GM23338 (cell line): Measurements from ENCODE around the gene MRPL2. TPM values are rescaled to one million over a fixed set of nuclear protein-coding genes. Genes with fewer than 3 reads are reported as not detected.

Experiments
- ATAC-seq: fragments of 200-7000 bp; cut with Tn5 transposase; 3 replicates; pipeline ENCODE4 v1.9.1; 2020
- DNase-seq: peaks from one replicate; pipeline ENCODE4 v3.0.0-alpha.2; 2015; ENCODE audit warnings: low spot score
- H2AFZ ChIP-seq: fragments of 200-600 bp; sonication (generic); 2 replicates; pipeline ENCODE4 v1.8.0; 2016; ENCODE audit warnings: antibody characterized with exemption, mild to moderate bottlenecking, moderate library complexity
- H3F3A ChIP-seq: fragments of 200-600 bp; sonication (generic); replicated peaks from 2 replicates; pipeline ENCODE4 v1.8.0; 2017; ENCODE audit warnings: antibody characterized with exemption, mixed run types, low read depth
- H3K27ac ChIP-seq: fragments of 200-600 bp; sonication (generic); 2 replicates; pipeline ENCODE4 v1.6.1; 2016; ENCODE audit warnings: low read depth
- H3K27me3 ChIP-seq: fragments of 200-600 bp; sonication (generic); 2 replicates; pipeline ENCODE4 v1.8.0; 2016; ENCODE audit warnings: mild to moderate bottlenecking, mixed run types, moderate library complexity; ENCODE audit not compliant: insufficient read depth
- H3K36me3 ChIP-seq: fragments of 200-600 bp; sonication (generic); 2 replicates; pipeline ENCODE4 v1.8.0; 2016; ENCODE audit warnings: mild to moderate bottlenecking; ENCODE audit not compliant: insufficient read depth
- H3K4me1 ChIP-seq: fragments of 200-600 bp; sonication (generic); 2 replicates; pipeline ENCODE4 v1.8.0; 2016; ENCODE audit warnings: mild to moderate bottlenecking, moderate library complexity; ENCODE audit not compliant: insufficient read depth
- H3K4me2 ChIP-seq: fragments of 200-600 bp; sonication (generic); 2 replicates; pipeline ENCODE4 v1.7.1; 2017; ENCODE audit warnings: mixed run types
- H3K4me3 ChIP-seq: fragments of 200-600 bp; sonication (generic); 2 replicates; pipeline ENCODE4 v1.6.1; 2016; ENCODE audit warnings: mixed run types
- H3K79me2 ChIP-seq: fragments of 200-600 bp; sonication (generic); replicated peaks from 2 replicates; pipeline ENCODE4 v1.8.0; 2017; ENCODE audit warnings: mild to moderate bottlenecking; ENCODE audit not compliant: insufficient read depth
- H3K9me2 ChIP-seq: fragments of 200-600 bp; sonication (generic); 2 replicates; pipeline ENCODE4 v1.8.0; 2017; ENCODE audit not compliant: insufficient read depth
- H4K20me1 ChIP-seq: fragments of 200-600 bp; sonication (generic); replicated peaks from 2 replicates; pipeline ENCODE4 v1.8.0; 2017; ENCODE audit warnings: mild to moderate bottlenecking; ENCODE audit not compliant: insufficient read depth
- H3K27ac Mint-ChIP-seq: 2 replicates; pipeline ENCODE4 v1.8.0; 2020; ENCODE audit warnings: inconsistent platforms, mild to moderate bottlenecking, moderate library complexity, mixed read lengths
- H3K27me3 Mint-ChIP-seq: 3 replicates; pipeline ENCODE4 v1.8.0; 2022; ENCODE audit warnings: low read depth, mild to moderate bottlenecking, moderate library complexity, mixed read lengths, inconsistent platforms; ENCODE audit not compliant: insufficient read depth, poor library complexity
- H3K36me3 Mint-ChIP-seq: 3 replicates; pipeline ENCODE4 v1.8.0; 2021; ENCODE audit warnings: low read depth, mild to moderate bottlenecking, inconsistent platforms, moderate library complexity, mixed read lengths
- H3K4me1 Mint-ChIP-seq: 3 replicates; pipeline ENCODE4 v1.8.0; 2020; ENCODE audit warnings: mild to moderate bottlenecking, inconsistent platforms, mixed read lengths
- H3K4me3 Mint-ChIP-seq: 3 replicates; pipeline ENCODE4 v1.8.0; 2021; ENCODE audit warnings: moderate library complexity, mild to moderate bottlenecking, inconsistent platforms, mixed read lengths
- H3K9me3 Mint-ChIP-seq: 3 replicates; pipeline ENCODE4 v1.8.0; 2020; ENCODE audit warnings: moderate library complexity, mild to moderate bottlenecking, inconsistent platforms, mixed read lengths
- ETS1 ChIP-seq: IDR thresholded peaks from 2 replicates; pipeline ENCODE4 v1.6.1; 2016; ENCODE audit warnings: antibody characterized with exemption
- REST ChIP-seq: IDR thresholded peaks from one replicate; pipeline ENCODE4 v1.6.1; 2018; ENCODE audit warnings: antibody characterized with exemption; ENCODE audit not compliant: unreplicated experiment
- ZNF114 ChIP-seq: fragments of 250-450 bp; sonication (Bioruptor Pico); IDR thresholded peaks from 2 replicates; pipeline ENCODE4 v1.5.0; 2020; ENCODE audit warnings: mild to moderate bottlenecking, moderate library complexity
- ZNF331 ChIP-seq: fragments of 250-450 bp; sonication (Bioruptor Pico); IDR thresholded peaks from 2 replicates; pipeline ENCODE4 v1.5.0; 2020; ENCODE audit warnings: low read depth, mild to moderate bottlenecking, moderate library complexity
- ZNF462 ChIP-seq: fragments of 250-450 bp; sonication (Bioruptor Pico); IDR thresholded peaks from 2 replicates; pipeline ENCODE4 v1.5.0; 2020; ENCODE audit warnings: mild to moderate bottlenecking, moderate library complexity
- polyA plus RNA-seq: library from polyadenylated mRNA; unstranded; fragments of >200 nt; fragmentation: Nextera tagmentation; extraction: Ambion mirVana; gene quantifications from 2 replicates; pipeline ENCODE4 v1.2.1, GENCODE V29; 2016
- total RNA-seq: library from RNA; depleted of rRNA; stranded (reverse); fragments of >200 nt; shearing (Covaris generic); gene quantifications from 2 replicates; pipeline ENCODE4 v1.2.3, GENCODE V29; 2014

MRPL2 gene
- total and polyA plus RNA-seq, 2 experiments from 2014 or later: 32.3 to 128 TPM

GRCh38 chr6:43092635-43093034, 33.4 kb upstream of the MRPL2 start:
- Histone ChIP-seq H3K4me1 (peaks cover 74% of the 10 kb centered on the region), H3K27me3 (no peaks in the 10 kb centered on the region), H2AFZ (no peak overlapping the region), H3K4me2 (0 out of 2 replicates have a peak overlapping the region, but pooled peaks have one; percentile 3), H3K36me3 (no peaks in the 10 kb centered on the region), H3F3A (peaks cover 16% of the 10 kb centered on the region), H3K27ac (no peak overlapping the region), H3K9me2 (no peaks in the 10 kb centered on the region), H4K20me1 (no peaks in the 10 kb centered on the region; the same call in 1 of the 2 replicates), H3K79me2 (peaks cover 74% of the 10 kb centered on the region), H3K4me3 (no peak overlapping the region)
- TF ChIP-seq REST (no peak), ZNF114 (CRISPR knock-in tag) (no peak), ZNF331 (CRISPR knock-in tag) (no peak), ETS1 (no peak), ZNF462 (no peak)
- no peak for ATAC-seq
- no peaks in the 10 kb centered on the region for H3K9me3 Mint-ChIP-seq
- no peaks in the 10 kb centered on the region; the same call in 2 of the 3 replicates for H3K36me3 Mint-ChIP-seq
- no peak for DNase-seq
- H3K27ac Mint-ChIP-seq: no peak overlapping the region
- H3K4me1 Mint-ChIP-seq: peaks cover 74% of the 10 kb centered on the region
- H3K27me3 Mint-ChIP-seq: peaks cover 8% of the 10 kb centered on the region
- H3K4me3 Mint-ChIP-seq: no peak overlapping the region; the same call in 2 of the 3 replicates
